Stimulated activated CD8-positive, alpha-beta memory T cell treated with anti-CD3 and anti-CD28 coated beads, Interleukin-4, amount 100 ng/mL, for 48 hours (primary cell): ENCODE measurements around the gene CHN2.

Experiments
- DNase-seq: peaks from one replicate; pipeline ENCODE4 v3.0.0-alpha.2; 2020

CHN2 gene

DNA sequence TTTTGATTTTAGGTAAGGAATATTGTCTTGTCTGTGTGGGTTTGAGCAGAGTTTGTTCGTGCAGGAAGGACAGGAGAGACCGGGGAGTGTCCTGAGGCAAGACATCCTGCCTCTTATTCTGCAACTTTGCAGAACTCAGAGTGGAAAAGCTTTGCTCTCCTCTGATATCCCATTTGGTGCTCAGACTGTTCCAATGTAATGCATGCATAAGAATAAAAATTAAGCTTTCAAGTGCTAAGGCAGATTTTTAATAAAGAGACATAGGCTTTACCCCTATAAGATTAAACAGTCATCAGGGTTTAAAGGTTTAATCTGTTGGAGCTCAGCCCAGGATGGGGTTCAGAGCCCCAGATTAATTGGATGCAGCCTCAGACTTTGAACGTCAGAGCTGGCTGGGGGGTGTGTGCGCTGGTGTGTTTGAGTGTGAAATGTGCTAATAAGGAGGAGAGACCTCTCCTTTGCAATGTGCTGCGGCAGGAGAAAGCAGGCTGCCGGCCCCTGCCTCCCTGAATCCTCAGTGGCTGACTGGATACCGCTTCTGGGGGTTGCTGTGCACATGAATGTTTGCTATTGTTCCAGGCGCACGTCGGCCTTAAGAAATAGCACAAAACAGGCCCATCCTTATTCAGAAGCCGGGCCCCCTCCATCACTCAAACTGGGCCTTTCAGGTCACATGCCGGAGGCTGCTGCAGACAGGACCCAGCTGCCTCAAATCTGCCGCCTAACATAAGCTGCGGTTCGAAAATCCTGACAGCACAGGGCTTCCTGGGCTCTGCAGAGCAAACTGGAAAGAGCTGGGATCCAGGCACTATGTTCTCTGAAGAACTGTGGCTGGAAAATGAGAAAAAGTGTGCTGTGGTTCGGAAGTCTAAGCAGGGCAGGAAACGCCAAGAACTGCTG, 285.0 kb downstream of the CHN2 start:
- DNase-seq: no peak

DNA sequence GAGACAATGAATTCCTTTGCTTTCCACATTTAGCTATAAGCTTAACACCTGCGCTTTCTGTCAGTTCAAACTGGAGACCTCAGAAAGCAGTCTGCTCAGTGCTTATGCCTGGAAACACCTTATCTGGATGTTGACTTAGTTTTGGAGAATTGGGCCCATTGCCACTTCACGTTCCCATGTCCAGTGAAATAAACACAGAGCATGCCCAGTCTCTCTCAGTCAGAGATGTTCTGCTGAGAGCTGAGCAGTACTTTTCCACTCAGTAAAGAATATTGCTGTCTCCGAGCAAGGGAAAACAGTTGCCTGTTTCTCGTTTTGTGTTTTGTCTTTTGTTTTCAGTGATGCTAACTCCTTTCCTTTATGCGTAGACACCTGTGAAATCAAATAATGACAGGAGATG, 285.9 kb downstream of the CHN2 start:
- DNase-seq: no peak

DNA sequence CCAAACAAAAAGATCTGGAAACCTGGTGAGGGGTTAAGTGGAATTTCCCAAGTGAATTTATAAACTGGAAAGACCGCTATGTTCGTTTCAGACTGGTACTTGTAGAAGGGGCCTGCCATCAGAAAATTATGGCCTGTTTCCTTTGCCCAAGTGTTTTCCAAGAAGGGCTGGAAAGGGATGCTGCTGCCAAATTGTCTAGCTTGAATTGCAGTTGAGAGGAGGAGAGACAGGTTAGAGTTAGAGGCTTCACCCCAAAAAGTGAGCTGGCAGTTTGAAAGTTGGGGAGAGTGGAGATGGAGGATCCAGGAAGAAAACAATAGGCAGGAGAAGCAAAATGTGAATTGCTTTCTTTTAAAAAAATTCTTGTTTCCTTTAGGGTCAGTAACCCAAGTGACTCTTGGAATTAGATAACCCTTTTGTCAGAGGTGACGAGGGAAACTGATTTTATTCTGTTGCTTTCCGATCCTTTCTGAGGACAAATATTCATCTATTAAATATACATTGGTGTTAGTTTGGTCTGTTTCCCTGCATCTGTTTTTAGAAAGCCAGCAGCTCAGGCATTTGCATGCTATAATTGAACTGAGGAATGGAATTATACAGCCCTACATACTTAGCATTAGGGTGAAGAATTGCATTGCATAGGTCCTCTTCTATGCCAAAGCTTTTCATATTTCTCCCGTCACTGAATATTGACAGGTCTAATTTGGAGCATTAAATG, 286.5 kb downstream of the CHN2 start:
- DNase-seq: no peak

DNA sequence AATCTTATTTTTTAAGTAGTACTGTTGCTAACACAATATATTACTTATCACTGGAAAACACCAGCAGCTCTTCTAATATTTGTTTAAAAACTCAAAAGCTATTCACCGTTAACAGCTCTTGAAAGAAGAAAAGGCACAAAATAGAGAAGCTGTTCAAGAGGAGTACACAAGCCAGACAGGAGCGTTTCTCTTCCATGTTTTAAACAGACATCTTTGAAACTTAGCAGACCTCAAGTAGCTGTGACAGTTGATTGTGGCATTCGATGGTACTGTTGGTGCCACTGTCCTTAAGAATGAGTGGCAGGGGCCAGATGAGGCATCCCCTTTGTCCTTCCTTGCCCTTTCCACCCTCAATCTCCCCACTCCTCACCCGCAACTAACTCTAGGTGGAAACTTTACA, 287.5 kb downstream of the CHN2 start:
- DNase-seq: no peak

DNA sequence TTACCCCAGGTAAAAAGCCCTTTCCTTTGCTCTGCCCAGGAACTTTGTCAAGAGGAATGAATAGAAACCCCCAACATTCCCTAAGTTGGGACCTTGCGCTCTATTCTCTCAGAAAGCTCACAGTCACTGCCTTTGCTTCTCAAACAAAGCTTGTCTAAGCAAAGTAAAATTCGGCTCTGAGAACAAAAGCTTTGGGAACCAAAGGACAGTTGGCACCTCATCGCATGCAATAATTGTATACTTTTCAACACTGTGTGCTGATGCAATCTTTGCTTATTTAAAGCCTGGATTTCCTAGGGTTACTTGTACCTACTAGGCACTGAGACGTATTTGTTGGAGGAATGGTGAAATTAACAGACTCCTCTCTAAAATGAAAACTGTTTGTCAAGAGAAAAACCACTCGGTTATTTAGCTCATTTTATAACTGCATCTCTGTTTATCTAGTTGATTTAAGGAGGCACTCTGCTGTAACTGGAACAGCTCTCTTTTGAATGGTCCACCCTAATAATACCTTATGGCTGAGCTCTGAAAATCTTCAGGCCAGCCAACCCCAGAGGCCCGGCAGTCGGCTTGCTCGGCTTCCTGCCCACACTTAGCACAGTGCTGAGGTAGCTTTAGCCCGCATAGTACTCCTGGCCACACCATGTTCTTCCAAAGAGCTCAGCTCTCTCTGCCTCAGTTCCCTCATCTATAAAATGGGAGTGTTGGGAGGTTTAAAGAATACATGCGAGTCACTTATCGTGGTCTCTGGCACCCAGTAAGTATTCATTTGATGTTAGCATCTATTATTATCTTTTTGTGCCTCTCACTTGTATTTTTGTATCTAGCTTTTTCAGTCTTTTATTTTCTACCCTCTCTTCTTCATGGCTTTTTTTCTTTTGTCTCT, 288.9 kb downstream of the CHN2 start:
- DNase-seq: no peak

DNA sequence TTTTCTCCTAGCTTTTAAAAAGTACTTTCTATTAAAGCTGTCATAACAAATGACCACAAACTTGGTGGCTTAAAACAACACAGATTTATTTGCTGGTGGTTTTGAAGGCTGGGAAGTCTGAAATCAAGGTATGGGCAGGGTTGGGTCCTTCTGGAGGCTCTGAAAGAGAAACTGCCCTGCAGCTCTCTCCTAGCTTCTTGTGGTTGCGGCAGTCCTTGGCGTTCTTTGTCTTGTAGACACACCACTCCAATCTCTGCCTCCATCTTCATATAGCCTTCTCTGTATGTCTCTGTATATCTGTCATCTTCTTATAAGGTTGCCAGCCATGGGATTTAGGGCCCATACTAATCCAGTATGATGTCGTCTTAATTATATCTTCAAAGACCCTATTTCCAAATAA, 289.7 kb downstream of the CHN2 start:
- no peak for DNase-seq

DNA sequence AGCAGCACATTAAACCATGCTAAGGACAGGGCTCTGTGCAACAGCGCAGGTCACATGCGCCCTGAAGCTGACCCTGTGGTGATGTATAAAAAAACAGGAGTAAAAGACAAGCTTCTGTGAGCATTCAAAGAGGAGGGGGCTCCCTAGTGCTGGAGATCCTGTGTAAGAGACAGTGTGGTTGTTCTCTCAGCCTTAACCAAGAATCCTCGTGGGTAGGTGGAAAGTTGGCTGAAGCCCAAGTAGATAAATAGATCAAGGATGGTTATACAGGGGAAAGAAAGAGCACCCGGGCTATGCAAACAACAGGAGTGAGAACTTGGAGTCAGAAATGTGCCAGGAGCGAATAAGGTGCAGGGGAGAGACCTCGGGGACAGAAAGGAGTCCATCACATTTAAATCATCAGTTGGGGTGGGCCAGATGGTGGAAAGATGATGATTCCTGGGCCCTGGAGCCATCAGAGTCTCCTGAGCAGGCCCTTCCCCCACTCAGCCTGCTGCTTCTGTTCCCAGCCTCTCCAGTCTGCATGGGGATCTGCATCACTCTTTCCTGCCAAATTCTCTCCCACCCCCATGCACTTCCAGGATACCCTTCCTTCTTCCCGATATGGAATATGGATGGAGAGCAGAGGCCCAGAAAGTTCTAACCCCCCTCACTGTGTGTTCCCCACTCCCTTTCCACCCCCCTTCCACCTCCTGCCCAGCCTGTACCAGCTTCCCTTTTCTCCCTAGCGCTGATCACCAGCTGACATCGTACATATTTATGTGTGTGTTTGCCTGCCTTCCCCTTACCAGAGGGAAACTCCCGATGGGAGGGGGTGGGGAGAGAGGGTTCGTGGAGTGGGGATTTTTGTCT, 291.0 kb downstream of the CHN2 start:
- DNase-seq: no peak

DNA sequence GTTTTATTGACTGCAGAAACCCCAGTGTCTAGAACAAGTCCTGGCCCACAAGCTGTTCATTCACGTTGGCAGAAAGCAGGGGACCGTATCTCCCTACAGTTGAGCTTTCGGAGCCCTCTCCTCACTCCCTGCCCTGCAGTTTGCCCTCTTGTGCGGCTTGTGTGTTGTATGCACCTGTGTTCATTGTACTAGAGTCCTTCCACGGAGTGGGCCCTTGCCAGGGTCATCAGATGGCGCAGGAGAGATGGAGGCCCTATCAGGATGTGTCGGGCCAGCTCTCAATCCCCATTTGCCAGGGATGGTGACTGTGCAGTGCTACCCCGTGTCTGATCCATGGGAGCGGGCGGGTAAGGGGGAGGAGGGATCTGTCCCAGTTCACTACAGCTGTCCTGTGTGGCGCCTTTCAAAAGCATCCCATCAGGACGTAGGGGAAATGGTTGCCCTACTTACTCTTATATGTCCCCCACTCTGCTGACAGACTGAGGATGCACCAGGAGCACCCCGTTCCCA, 291.7 kb downstream of the CHN2 start:
- no peak for DNase-seq

DNA sequence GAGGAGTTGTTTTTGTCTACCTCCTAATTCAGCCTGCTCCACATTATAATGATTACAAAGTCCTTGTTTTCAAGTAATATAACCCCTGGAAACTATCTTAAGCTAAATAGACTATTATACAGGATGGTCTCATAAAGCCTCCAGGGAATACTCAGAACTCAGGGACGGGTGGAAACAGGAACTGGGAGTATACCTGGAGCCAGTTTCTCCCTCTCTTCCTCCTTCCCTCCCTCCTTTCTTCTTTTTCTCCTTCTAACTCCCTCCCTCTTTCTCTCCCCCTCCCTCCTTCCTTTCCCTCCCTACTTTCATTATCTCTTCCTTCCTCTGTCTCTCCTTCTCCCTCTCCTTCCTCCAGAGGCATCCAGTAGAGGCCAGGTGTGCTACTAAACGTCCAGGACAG, 292.8 kb downstream of the CHN2 start:
- DNase-seq: no peak

DNA sequence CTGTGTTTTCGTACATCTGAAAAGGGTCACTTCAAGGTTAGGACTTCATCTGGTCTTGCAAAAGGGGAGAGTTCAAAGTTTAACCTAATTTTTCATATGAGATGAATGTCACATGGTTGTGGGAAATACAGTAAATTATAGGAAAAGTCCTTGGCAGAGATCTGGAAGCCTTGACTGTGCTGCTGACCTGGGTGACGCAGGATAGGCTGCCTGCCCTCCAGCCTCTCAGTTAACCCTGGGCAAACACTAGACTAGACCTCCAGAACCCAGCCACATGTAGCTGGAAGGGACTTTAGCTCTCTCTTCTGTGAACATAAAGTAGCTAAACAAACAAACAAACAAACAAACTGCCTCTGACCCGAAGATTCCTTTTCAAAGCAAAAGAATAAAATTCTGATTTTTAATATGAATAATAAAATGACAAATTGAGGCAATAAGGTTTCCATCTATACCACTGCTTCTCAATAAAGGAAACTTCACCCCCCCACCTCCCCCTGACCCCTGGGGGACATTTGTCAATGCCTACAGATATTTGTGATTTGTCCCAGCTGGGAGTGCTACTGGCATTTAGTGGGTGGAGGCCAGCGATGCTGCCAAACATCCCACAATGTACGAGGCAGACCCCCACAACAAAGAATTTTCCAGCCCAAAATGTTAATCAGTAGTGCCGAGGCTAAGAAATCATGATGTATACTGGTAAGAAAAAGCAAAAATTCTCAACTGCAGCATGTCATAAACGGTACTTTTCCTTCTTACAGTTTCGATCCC, 293.8 kb downstream of the CHN2 start:
- DNase-seq: no peak

DNA sequence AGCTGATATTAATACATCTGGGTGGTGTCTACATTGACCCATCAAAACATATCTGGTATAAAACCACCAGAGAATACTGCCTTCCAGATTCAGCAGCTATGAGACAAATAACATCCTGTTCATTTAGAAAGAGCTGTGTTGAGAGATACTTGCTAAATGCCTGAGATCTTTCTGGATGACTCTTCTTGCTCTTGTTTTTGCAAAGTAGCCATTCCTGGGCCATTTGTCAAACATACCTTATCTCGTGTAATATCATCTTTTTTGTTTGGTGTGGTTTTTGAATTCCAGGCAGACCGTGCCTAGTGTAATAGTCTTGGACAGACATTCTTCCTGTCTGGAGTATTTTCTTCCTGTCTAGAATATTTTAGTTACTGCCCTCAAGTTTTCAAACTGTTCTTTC, 294.4 kb downstream of the CHN2 start:
- DNase-seq: no peak

DNA sequence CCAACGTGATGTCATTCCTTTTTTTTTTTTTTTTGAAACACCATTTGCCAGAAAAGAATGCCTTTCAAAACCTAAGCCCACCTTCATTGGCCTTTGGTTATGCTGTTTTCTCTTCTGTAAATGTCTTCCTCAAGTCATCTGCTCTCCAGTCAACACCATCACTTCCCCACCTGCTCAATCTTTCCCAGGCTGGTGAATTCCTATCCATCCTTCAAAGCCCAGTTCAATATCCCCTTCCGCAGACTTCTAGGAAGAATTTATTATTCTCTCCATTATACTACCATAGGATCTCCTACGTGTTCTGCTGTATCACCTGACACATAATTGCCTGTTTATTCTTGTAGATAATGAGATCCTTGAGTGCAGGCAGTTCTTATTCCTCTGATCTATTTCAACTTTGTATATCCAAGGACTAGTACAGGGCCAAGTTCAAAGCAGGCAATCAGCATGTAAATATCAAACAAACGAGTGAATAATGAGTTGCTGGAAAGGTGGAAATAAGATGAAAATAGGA, 295.6 kb downstream of the CHN2 start:
- no peak for DNase-seq

DNA sequence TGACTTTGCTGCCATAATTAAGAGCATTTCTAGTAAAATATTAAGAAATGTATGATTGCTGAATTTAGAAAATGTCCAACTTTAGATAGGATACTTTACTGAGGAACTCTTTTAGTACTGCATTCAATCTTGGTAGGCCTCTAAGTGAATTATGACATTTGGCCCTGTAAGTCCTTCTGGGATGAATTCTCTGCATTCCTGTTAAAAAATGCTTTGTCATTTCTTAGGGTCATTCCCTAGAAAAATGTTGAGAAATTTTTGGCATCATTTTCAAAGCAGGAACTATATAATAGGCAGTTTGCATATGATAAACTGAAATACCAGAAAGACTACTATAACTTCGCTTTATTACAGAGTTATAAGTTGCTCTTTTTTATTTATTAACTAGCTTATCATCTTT, 299.8 kb downstream of the CHN2 start:
- no peak for DNase-seq

DNA sequence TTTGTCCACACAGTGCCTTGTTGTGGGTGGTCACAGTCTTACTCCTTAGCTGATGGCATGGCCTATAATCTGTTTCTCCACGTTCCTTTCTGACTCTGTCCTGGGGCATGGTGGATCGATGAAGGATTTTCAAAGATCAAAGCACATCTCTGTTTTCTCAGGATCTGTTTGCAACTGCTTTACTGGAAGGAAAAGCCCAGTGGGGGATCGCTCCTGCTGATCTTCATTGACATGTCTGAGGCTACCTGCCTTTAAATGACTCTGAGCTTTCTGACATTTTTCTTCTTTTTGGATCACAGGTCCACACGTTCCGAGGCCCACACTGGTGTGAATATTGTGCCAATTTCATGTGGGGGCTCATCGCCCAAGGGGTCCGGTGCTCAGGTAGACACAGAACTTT, 301.1 kb downstream of the CHN2 start:
- DNase-seq: no peak

DNA sequence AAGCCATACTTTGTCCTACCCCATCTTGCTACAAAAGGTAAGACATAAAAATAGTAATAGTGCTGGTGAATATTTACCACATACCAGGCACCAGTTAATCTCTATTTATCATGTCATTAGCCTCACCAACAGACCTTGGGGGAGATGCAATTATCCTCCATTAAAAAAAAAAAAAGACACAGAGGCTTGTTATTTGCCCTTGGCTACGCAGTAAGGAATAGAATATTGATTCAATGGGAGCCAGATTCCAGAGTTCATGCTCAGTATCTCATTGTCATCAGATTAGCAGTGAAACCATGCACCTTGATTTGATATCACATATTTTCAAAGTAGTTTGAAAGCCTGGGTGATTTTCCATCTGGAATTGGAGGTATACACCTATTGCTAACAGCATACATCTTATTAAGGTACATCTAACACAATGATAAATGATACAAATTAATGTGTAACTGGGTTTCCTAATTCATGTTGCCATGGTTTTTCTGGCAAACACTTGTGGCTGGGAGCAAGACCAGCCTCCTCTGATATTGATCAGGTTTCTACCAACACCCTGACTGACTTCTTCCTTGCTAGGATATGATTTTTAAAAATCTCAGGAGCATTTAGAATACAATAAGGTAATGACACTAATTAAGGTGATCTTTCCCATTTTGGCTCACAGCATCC, 301.9 kb downstream of the CHN2 start:
- no peak for DNase-seq

DNA sequence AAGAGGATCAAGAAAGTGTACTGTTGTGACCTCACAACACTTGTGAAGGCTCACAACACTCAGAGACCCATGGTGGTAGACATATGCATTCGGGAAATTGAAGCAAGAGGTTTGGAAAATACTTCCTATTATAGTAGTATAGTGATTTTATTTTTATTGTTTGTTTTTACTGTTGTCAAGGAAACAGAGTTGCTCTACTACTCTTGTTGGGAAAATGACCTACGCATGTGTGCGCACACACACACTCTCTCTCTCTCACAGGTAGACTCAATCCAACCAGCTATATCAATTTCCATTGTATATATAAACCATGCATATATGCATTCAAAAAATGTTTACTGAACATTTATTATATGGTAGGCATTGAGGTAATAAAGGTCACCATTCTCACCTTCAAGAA, 305.4 kb downstream of the CHN2 start:
- no peak for DNase-seq

DNA sequence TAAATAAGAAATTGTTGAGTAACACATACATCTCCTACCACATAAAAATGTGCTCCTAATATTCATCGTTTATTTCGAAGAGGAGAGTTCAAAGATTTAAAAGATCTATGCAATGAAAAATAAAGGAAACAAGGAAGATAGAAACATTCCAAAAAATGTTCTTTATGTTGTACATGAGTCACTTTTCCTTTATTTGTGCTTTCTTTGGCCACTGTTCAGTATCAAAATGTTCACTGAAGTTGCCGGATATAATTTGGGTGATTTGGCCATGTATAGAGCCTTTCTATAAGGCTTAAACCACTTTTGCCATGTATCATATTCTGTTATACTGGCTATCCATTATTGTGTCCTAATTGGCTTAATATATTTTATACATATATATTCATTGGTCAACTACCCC, 306.1 kb downstream of the CHN2 start:
- no peak for DNase-seq

DNA sequence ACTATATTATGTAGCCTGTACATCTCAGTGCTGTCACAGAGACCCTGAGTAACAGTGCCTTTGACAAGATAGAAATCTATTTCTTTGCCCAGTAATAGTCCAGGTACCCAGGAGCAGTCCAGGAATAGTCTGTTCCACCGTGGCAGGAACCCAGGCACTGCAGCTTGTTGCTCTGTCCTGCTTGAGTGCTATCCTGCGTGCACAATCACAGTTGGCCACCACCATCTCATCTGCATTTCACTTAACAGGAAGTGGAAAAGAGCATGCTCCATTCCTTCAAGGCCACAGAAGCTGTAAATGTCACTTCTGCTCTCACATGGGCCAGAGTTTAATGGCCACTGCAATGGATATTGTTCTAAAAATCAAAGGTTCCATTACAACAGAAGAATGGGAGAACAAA, 307.6 kb downstream of the CHN2 start:
- no peak for DNase-seq

DNA sequence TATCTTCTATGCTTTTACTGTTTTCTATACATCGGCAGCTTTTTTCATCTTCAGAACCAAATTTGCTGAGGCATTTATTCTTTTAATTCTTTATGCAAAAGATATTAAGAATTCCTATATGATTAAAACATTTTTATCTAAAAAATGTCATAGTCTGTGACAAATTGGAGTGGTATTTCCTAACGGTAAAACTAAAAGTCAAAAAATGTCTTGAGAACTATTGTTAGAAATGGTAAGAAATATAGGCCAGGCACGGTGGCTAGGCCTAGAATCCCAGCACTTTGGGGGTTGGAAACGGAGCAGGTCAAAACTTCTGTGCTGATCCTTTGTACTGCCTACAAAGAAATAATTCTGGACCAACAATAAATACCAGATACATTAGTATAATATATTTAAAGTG, 311.4 kb downstream of the CHN2 start:
- no peak for DNase-seq

DNA sequence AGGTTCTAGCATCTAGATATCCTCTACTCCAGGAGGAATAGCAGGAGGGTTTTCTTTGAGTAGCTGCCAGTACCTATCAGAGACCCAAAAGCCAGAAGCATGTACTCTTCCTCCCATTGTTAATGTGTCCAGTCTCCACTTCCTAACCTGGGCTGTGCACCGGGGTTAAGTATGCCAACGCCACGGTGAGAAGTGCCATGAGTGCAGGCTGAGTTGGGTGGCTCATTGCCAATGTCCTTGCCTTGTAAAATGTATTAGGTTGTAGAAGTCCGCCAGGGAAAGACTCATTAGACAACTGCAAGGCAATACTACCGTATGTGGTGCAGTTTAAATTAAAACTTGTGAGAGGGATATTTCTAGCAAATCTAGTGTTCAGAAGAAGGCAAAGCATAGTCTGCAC, 314.0 kb downstream of the CHN2 start:
- no peak for DNase-seq

DNA sequence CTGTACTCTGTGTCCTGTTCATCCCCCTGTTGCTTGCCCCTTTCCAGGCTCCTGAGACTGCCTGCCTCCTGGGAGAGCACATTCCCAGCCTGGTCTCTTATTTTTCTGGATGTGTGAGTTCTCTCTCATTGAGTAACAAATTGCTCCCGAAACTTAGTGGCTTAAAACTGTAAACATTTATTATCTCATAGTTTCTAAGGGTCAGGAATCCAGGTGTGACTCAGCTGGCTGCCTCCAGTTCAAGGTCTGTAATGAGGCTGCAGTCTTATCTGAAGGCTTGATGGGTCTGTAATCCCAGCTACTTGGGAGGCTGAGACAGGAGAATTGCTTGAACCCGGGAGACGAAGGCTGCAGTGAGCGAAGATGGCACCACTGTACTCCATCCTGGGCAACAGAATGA, 315.5 kb downstream of the CHN2 start:
- DNase-seq: no peak
